Measurements from ENCODE around the gene ANKRD17.

Gene ANKRD17

GRCh38 chr4:73075832-73076231 lies 182.8 kb downstream of the ANKRD17 start:
- DNase-seq (ENCODE audit: insufficient read length, low spot score) (no peak), FAIRE-seq (no peak)
- TF ChIP-seq, protein P1, sequence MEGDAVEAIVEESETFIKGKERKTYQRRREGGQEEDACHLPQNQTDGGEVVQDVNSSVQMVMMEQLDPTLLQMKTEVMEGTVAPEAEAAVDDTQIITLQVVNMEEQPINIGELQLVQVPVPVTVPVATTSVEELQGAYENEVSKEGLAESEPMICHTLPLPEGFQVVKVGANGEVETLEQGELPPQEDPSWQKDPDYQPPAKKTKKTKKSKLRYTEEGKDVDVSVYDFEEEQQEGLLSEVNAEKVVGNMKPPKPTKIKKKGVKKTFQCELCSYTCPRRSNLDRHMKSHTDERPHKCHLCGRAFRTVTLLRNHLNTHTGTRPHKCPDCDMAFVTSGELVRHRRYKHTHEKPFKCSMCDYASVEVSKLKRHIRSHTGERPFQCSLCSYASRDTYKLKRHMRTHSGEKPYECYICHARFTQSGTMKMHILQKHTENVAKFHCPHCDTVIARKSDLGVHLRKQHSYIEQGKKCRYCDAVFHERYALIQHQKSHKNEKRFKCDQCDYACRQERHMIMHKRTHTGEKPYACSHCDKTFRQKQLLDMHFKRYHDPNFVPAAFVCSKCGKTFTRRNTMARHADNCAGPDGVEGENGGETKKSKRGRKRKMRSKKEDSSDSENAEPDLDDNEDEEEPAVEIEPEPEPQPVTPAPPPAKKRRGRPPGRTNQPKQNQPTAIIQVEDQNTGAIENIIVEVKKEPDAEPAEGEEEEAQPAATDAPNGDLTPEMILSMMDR (IDR thresholded peaks at IDR 0.05; ENCODE audit: insufficient read depth, missing control alignments), result no peak

DNA sequence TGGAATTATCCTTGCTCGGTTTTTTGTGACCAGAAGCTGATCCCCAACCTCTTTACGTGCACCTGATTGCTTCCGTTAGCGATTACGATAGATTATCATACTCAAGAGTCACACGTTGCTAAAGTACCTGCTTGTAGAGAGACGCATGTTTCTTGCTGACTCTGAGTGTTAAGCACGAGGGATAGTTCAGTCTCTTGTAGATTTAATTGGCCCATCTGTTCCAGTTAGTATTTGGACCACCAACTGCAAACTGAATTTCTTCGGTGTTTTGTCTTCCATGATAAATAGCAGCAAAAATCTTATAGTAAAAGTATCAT lies 188.6 kb downstream of the ANKRD17 start:
- DNase-seq (ENCODE audit: insufficient read length, low spot score), result no peak
- TF ChIP-seq, protein P1 (IDR thresholded peaks at IDR 0.05; ENCODE audit: insufficient read depth, missing control alignments), result no peak
- peak; percentile 53 for FAIRE-seq

- TF ChIP-seq, protein P1 (IDR thresholded peaks at IDR 0.05; ENCODE audit: insufficient read depth, missing control alignments), result no peak
- FAIRE-seq, result peak; percentile 58
- DNase-seq (ENCODE audit: insufficient read length, low spot score), result peak; percentile 29
Measured at GRCh38 chr4:73069338-73070073, 189.1 kb downstream of the ANKRD17 start, which contains the start of gene COX18. TSS of gene COX18 (minus strand) at chr4:73069716. CDS start at chr4:73069649, 67 bp downstream.

DNA sequence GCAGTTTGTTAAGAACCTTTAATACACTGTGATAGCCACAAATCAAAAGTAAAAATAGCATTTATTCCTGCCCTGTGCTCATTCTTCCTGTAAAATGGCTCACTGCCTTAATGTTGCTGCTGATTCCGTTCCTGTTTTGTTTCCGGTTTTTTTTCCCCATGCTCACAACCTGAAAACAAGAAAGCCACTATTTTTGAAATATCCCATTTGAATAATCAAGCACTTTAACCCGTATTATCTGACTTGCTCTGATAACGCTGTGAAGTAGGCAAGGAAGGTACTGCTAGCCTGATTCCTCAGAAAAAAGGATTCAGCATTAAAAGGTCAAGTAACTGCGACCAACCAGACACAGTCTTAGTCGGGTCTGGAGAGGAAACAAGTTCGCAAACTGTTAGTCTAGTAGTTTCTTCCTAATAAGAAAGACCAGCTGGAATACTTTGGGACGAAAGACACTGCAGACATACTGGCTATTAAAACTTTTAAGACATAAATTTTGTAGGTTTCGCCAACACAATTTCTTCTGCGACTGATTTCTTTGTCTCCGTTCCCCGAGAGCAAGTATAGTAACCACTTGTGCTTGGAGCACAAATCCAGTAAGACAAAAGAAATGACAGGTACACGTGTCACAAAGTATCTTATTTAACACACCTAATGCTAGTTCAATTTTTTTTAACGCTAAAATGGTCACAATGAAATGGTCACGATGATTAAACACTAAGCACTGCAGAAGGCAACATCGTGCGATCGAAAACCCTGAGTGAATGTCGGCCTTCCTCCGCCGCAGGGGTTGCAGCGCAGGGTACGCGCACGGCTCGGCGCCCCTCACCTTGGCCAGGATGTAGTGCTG lies 189.9 kb downstream of the ANKRD17 start:
- no peak for DNase-seq (ENCODE audit: insufficient read length, low spot score)
- no peak for FAIRE-seq
- TF ChIP-seq, protein P1 (IDR thresholded peaks at IDR 0.05; ENCODE audit: insufficient read depth, missing control alignments), result no peak

DNA sequence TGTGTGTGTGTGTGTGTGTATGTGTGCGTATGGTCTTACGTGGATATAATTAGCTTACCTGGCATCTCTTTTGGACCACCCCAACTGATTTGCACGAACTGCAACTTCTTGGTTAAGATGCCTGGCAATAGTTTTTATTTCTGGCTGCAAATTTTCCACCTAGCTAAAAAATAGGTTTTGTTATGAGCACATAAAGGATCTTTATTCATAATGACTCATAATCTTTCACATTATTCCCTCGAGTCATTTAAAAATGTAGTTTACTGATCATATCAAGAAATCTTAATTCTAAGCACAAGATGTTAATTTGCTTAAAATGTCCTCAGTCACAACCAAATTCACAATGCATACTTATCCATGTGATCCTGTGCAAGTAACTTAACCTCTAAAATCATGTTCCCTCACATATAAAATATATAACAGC lies 190.6 kb downstream of the ANKRD17 start:
- DNase-seq (ENCODE audit: insufficient read length, low spot score) (no peak), FAIRE-seq (no peak)
- TF ChIP-seq, protein P1 (IDR thresholded peaks at IDR 0.05; ENCODE audit: insufficient read depth, missing control alignments), result no peak

DNA sequence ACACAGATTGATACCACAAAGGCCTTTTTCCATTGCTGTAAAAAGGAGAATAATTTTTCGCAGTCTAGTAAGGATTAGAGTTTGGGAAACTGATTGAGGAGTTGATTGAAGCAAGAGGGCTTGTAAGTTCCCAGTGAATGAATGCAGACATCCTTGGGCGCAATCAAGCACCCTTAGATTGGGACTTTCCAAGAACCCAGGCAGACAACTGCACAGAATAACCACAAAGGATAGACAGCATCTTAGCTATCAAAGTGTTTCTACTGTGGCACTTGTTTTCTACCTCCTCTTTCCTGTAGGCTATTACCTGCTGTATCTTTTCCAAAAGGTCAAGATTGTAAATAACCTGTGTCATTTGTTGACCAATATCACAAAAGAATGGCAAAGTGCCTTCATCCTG lies 191.7 kb downstream of the ANKRD17 start:
- TF ChIP-seq, protein P1 (IDR thresholded peaks at IDR 0.05; ENCODE audit: insufficient read depth, missing control alignments), result no peak
- FAIRE-seq, result no peak
- no peak for DNase-seq (ENCODE audit: insufficient read length, low spot score)

- no peak for FAIRE-seq
- DNase-seq (ENCODE audit: insufficient read length, low spot score), result no peak
- TF ChIP-seq, protein P1 (IDR thresholded peaks at IDR 0.05; ENCODE audit: insufficient read depth, missing control alignments), result no peak
Measured at GRCh38 chr4:73066445-73066844, 192.2 kb downstream of the ANKRD17 start.
